PC-3 (cell line): ENCODE measurements around the gene DDX17.

ENCODE experiments used
- EZH2 ChIP-seq: fragments of 300-600 bp; sonication (generic); IDR thresholded peaks from one replicate; pipeline ENCODE4 v1.6.1; 2017; ENCODE audit warnings: antibody characterized with exemption, mild to moderate bottlenecking, low read length; ENCODE audit not compliant: unreplicated experiment
- EZH2phosphoT487 ChIP-seq: fragments of 300-600 bp; sonication (generic); IDR thresholded peaks from 2 replicates; pipeline ENCODE4 v1.6.1; 2018; ENCODE audit warnings: mild to moderate bottlenecking, antibody characterized with exemption, low read length, borderline replicate concordance
- TF ChIP-seq, protein P1 (sequence below): fragments of 300-600 bp; sonication (generic); conservative IDR thresholded peaks from 2 replicates; pipeline ENCODE4 v1.5.1; 2017; ENCODE audit warnings: antibody characterized with exemption, low read depth, mild to moderate bottlenecking, low read length

GRCh38 chr22:38485783-38486182 is 20.3 kb downstream of the DDX17 start:
- TF ChIP-seq, protein P1, sequence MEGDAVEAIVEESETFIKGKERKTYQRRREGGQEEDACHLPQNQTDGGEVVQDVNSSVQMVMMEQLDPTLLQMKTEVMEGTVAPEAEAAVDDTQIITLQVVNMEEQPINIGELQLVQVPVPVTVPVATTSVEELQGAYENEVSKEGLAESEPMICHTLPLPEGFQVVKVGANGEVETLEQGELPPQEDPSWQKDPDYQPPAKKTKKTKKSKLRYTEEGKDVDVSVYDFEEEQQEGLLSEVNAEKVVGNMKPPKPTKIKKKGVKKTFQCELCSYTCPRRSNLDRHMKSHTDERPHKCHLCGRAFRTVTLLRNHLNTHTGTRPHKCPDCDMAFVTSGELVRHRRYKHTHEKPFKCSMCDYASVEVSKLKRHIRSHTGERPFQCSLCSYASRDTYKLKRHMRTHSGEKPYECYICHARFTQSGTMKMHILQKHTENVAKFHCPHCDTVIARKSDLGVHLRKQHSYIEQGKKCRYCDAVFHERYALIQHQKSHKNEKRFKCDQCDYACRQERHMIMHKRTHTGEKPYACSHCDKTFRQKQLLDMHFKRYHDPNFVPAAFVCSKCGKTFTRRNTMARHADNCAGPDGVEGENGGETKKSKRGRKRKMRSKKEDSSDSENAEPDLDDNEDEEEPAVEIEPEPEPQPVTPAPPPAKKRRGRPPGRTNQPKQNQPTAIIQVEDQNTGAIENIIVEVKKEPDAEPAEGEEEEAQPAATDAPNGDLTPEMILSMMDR = no peak
- TF ChIP-seq EZH2phosphoT487 (no peak), EZH2 (no peak)
